Psoas muscle (tissue), 8 donors: Measurements from ENCODE around the gene TP53RK. TPM values are rescaled to one million over a fixed set of nuclear protein-coding genes. Genes with fewer than 3 reads are reported as not detected.

Experiments used
- ATAC-seq, 4 donors: fragments of 200-7000 bp; cut with Tn5 transposase; one replicate each; pipeline ENCODE4 v1.9.1; 2020; ENCODE audit warnings: moderate library complexity in 3 of 4, mild to moderate bottlenecking in 2 of 4
- DNase-seq, 2 donors: peaks; one replicate each; pipeline ENCODE4 v3.0.0-alpha.2; 2020
- H3K27ac ChIP-seq: fragments of 200-600 bp; one replicate; pipeline ENCODE4 v1.8.0; 2022
- H3K27me3 ChIP-seq, 3 donors: fragments of 200-600 bp in 1 of 3; one replicate each; pipeline versions ENCODE4 v1.6.1 to v1.8.0; 2013 to 2022; ENCODE audit warnings: low read length in 2 of 3, mild to moderate bottlenecking in 2 of 3, moderate library complexity in 1 of 3; ENCODE audit not compliant: insufficient read depth in 3 of 3
- H3K36me3 ChIP-seq, 2 donors: fragments of 200-600 bp in 1 of 2; one replicate each; pipeline versions ENCODE4 v1.6.1 to v1.8.0; 2013 to 2022; ENCODE audit warnings: low read depth in 1 of 2, mild to moderate bottlenecking in 1 of 2, moderate library complexity in 1 of 2; ENCODE audit not compliant: insufficient read depth in 1 of 2
- H3K4me1 ChIP-seq: fragments of 200-600 bp; one replicate; pipeline ENCODE4 v1.8.0; 2022
- H3K4me3 ChIP-seq: fragments of 200-600 bp; one replicate; pipeline ENCODE4 v1.8.0; 2022; ENCODE audit warnings: mild to moderate bottlenecking
- H3K9me3 ChIP-seq: fragments of 200-600 bp; one replicate; pipeline ENCODE4 v1.8.0; 2022
- CTCF ChIP-seq: fragments of 200-600 bp; IDR thresholded peaks from one replicate; pipeline ENCODE4 v1.8.0; 2022; ENCODE audit warnings: antibody characterized with exemption
- WGBS, 3 donors: extraction: QIAGEN DNeasy Blood & Tissue Kit; methylation state at CpG; one replicate each; pipeline versions ENCODE4 v1.1.6 to v1.1.7; 2013; 5-methylcytosine and 5-hydroxymethylcytosine counted together
- intact Hi-C, 2 donors: fragments of 100-400 bp; cut with DNase I; formaldehyde crosslinking; loops; one replicate each; pipeline versions ENCODE4 v1.11.0 to v1.14.2; 2022
- polyA plus RNA-seq, 3 donors: library from polyadenylated mRNA; stranded (reverse); fragments of 200-250 nt; gene quantifications; one replicate each; pipeline ENCODE4 v1.2.3, GENCODE V29; 2013
- total RNA-seq, 4 donors: library from RNA; stranded (reverse); fragmentation: NEBNext Ultra II Directional in 2 of 4; extraction: Animal tissue kit (Norgen Biotek cat#: 25700) in 2 of 4; gene quantifications; one replicate each; pipeline versions ENCODE4 v1.2.1 to v1.2.4, GENCODE V29; 2021 to 2023
- donor health status: healthy with polysubstance abuse.
- donor health status: DM: no; HTN: no; CAD: no; lungs with moderate emphysema.
- donor health status: Bipolar disorder and iron deficiency.
- donor health status: healthy.
- donor health status: DM: yes; HTN: yes; CAD: no.
- donor health status: DM: no; HTN: no; CAD: no.
- donor health status: DM: no; HTN: no; CAD: no.
- donor health status: DM: yes; HTN: yes; CAD: no.

The TP53RK gene
- total and polyA plus RNA-seq, 7 donors: 5.8 to 12.9 (median 9.3) TPM

- DNase-seq (no peak), ATAC-seq (no peak)
- intact Hi-C loops: no loop called here
- Histone ChIP-seq H3K27ac (no peak overlapping the region), H3K4me3 (no peak overlapping the region), H3K4me1 (no peaks in the 10 kb centered on the region), H3K36me3 (no peaks in the 10 kb centered on the region), H3K9me3 (no peaks in the 10 kb centered on the region), H3K27me3 (no peaks in the 10 kb centered on the region)
- TF ChIP-seq CTCF: no peak
- 89 to 100% (median 89%) methylated on average over 1 of the region's 1 CpG for WGBS, 3 donors
Measured at GRCh38 chr20:46644733-46645132, 44.5 kb downstream of the TP53RK start.

GRCh38 chr20:46644160-46644559, 45.1 kb downstream of the TP53RK start:
- H3K4me3 ChIP-seq: no peak overlapping the region
- TF ChIP-seq CTCF: no peak
- 92 to 95% (median 94%) methylated on average over 3 of the region's 3 CpGs for WGBS, 3 donors
- DNase-seq: no peak
- intact Hi-C loops: no loop called here
- H3K9me3 ChIP-seq: no peaks in the 10 kb centered on the region
- no peaks in the 10 kb centered on the region for H3K36me3 ChIP-seq
- H3K27ac ChIP-seq: no peak overlapping the region
- no peaks in the 10 kb centered on the region for H3K4me1 ChIP-seq
- no peaks in the 10 kb centered on the region for H3K27me3 ChIP-seq
- ATAC-seq: no peak

GRCh38 chr20:46642969-46643343, 46.3 kb downstream of the TP53RK start:
- H3K27ac ChIP-seq: no peak overlapping the region
- WGBS, 3 donors: 51 to 59% (median 53%) methylated on average over 5 of the region's 5 CpGs
- no peaks in the 10 kb centered on the region for H3K27me3 ChIP-seq
- H3K9me3 ChIP-seq: no peaks in the 10 kb centered on the region
- no peaks in the 10 kb centered on the region for H3K36me3 ChIP-seq
- no peak overlapping the region for H3K4me3 ChIP-seq
- ATAC-seq (no peak), DNase-seq (no peak)
- H3K4me1 ChIP-seq: no peaks in the 10 kb centered on the region
- intact Hi-C loops: no loop called here
- no peak for TF ChIP-seq CTCF

GRCh38 chr20:46642265-46642968, 46.8 kb downstream of the TP53RK start:
- no peak overlapping the region for H3K4me3 ChIP-seq
- H3K27ac ChIP-seq: no peak overlapping the region
- no peak for TF ChIP-seq CTCF
- no peaks in the 10 kb centered on the region for H3K9me3 ChIP-seq
- H3K27me3 ChIP-seq: no peaks in the 10 kb centered on the region
- intact Hi-C loops: no loop called here
- no peak for ATAC-seq
- DNase-seq: no peak
- no peaks in the 10 kb centered on the region for H3K36me3 ChIP-seq
- H3K4me1 ChIP-seq: no peaks in the 10 kb centered on the region
- WGBS, 3 donors: 45 to 57% (median 49%) methylated on average over 12 of the region's 12 CpGs

GRCh38 chr20:46641424-46641823, 47.8 kb downstream of the TP53RK start:
- Histone ChIP-seq H3K27me3 (no peaks in the 10 kb centered on the region), H3K27ac (no peak overlapping the region), H3K36me3 (no peaks in the 10 kb centered on the region), H3K9me3 (no peaks in the 10 kb centered on the region), H3K4me3 (no peak overlapping the region), H3K4me1 (no peaks in the 10 kb centered on the region)
- no peak for ATAC-seq
- DNase-seq: no peak
- intact Hi-C loops: no loop called here
- TF ChIP-seq CTCF: no peak
